Body of pancreas (tissue), 4 donors: ENCODE measurements around the gene MTR. TPM values are rescaled to one million over a fixed set of nuclear protein-coding genes. Genes with fewer than 3 reads are reported as not detected.

Experiments
- ATAC-seq: fragments of 150-250 bp; one replicate; pipeline ENCODE4 v1.9.1; 2016
- DNase-seq, 4 donors: peaks; one replicate each; pipeline ENCODE4 v3.0.0-alpha.2; 2019
- H3K27ac ChIP-seq, 4 donors: fragments of 200-600 bp; sonication (generic); 1 replicate in 3 of 4; 2 replicates in 1 of 4; pipeline versions ENCODE4 v1.5.1 to v1.6.1; 2016 to 2019; ENCODE audit warnings: mild to moderate bottlenecking in 1 of 4, mixed read lengths in 1 of 4, moderate library complexity in 1 of 4
- H3K27me3 ChIP-seq, 2 donors: fragments of 200-600 bp; sonication (generic); one replicate each; pipeline ENCODE4 v1.6.0; 2016; ENCODE audit warnings: mild to moderate bottlenecking in 1 of 2
- H3K36me3 ChIP-seq, 2 donors: fragments of 200-600 bp; sonication (generic); replicated peaks in 1 of 2; 2 replicates each; pipeline ENCODE4 v1.5.1; 2016; ENCODE audit warnings: low read depth in 2 of 2; ENCODE audit not compliant: insufficient read depth in 1 of 2
- H3K4me1 ChIP-seq: fragments of 200-600 bp; sonication (generic); one replicate; pipeline ENCODE4 v1.6.0; 2016
- H3K4me3 ChIP-seq, 2 donors: fragments of 200-600 bp; sonication (generic); 1 replicate in 1 of 2; 2 replicates in 1 of 2; pipeline ENCODE4 v1.5.1; 2016 to 2019
- H3K9me3 ChIP-seq, 3 donors: fragments of 200-600 bp; sonication (generic); 1 replicate in 2 of 3; 2 replicates in 1 of 3; pipeline ENCODE4 v1.5.1; 2016
- POLR2A ChIP-seq, 3 donors: fragments of 450-650 bp; IDR thresholded peaks; one replicate each; pipeline ENCODE4 v1.6.1; 2016; ENCODE audit warnings: antibody characterized with exemption in 3 of 3, mild to moderate bottlenecking in 2 of 3
- WGBS, 2 donors: methylation state at CpG; one replicate each; pipeline ENCODE4 v1.1.5; 2017; 5-methylcytosine and 5-hydroxymethylcytosine counted together
- intact Hi-C: fragments of 100-400 bp; cut with DNase I; formaldehyde crosslinking; loops from one replicate; pipeline ENCODE4 v1.15.1; 2023
- total RNA-seq, 2 donors: library from RNA; depleted of rRNA; stranded (reverse); fragments of >200 nt; gene quantifications; one replicate each; pipeline ENCODE4 v1.1.0, GENCODE V29; 2016
- TF ChIP-seq, protein P1 (sequence below), 7 experiments: fragments of 450-650 bp in 4 of 7; fragments of 200-600 bp in 3 of 7; sonication (generic) in 3 of 7; IDR thresholded peaks; one replicate each; pipeline ENCODE4 v1.5.1; 2016 to 2019; ENCODE audit warnings: antibody characterized with exemption in 7 of 7

MTR gene
- total RNA-seq, 2 donors from 2014 or later: 26.7 to 29.8 TPM

DNA sequence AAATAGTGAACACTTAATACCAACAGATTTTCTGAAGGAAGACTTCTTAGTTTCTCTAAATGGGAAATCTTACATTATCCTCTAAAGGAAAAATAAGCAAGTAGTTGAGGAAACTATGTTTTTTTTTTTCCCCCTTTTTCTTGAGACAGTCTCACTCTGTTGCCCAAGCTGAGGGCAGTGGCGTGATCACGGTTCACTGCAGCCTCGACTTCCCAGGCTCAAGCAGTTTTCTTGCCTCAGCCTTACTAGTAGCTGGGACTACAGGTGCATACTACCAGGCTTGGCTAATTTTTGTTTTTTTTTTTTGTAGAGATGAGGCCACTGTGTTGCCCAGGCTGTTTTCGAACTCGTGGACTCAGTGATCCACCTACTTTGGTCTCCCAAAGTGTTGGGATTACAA, 3.9 kb downstream of the MTR start:
- DNase-seq (no peak), ATAC-seq (no peak)
- TF ChIP-seq POLR2A (IDR thresholded peaks at IDR 0.05): no peak
- TF ChIP-seq, protein P1, sequence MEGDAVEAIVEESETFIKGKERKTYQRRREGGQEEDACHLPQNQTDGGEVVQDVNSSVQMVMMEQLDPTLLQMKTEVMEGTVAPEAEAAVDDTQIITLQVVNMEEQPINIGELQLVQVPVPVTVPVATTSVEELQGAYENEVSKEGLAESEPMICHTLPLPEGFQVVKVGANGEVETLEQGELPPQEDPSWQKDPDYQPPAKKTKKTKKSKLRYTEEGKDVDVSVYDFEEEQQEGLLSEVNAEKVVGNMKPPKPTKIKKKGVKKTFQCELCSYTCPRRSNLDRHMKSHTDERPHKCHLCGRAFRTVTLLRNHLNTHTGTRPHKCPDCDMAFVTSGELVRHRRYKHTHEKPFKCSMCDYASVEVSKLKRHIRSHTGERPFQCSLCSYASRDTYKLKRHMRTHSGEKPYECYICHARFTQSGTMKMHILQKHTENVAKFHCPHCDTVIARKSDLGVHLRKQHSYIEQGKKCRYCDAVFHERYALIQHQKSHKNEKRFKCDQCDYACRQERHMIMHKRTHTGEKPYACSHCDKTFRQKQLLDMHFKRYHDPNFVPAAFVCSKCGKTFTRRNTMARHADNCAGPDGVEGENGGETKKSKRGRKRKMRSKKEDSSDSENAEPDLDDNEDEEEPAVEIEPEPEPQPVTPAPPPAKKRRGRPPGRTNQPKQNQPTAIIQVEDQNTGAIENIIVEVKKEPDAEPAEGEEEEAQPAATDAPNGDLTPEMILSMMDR (IDR thresholded peaks at IDR 0.05): no peak
- Histone ChIP-seq H3K9me3 (no peaks in the 10 kb centered on the region), H3K36me3 (no peaks in the 10 kb centered on the region), H3K4me1 (peaks cover 51% of the 10 kb centered on the region), H3K27ac (no peak overlapping the region), H3K4me3 (no peak overlapping the region), H3K27me3 (no peaks in the 10 kb centered on the region)
- 92 to 97% methylated on average over 5 of the region's 5 CpGs for WGBS, 2 donors
- intact Hi-C loops: no loop called here

DNA sequence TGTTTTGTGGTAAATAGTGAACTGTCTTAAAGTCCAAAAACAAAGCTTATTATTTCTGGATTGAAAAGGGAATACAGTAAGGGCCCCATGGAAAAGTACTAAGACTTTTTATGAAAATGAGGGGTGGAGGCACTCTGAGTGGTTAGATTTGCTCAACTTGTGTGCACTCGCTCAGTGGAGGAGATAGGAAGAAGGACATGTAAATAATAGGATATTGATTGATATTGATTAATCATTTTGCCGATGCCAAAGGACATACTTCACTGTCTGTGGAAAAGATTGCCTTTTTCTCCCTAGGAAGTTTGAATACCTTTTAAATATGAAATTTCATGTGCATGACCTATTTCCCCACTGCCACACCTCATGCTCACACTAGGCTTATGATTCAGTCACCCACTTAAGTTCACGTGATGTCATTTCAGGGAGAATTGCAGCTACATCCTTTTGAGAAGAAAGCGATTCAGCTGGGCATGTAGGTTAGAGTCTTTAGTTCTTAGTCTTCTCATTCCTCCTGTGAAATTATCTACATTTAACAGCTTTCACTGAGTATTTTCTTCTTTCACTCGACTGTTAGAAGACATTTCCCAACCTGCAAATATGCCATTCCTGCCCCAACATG, 5.0 kb downstream of the MTR start:
- H3K36me3 ChIP-seq: no peaks in the 10 kb centered on the region
- peak overlapping the region in 2 of 4 donors; percentile 5 to 30 for H3K27ac ChIP-seq
- peaks cover 47% of the 10 kb centered on the region for H3K4me1 ChIP-seq
- 29 to 42% methylated on average over 5 of the region's 5 CpGs for WGBS, 2 donors
- no peak for ATAC-seq
- intact Hi-C loops: no loop called here
- no peak for DNase-seq
- no peak overlapping the region for H3K4me3 ChIP-seq
- no peaks in the 10 kb centered on the region for H3K27me3 ChIP-seq
- H3K9me3 ChIP-seq: no peaks in the 10 kb centered on the region
- TF ChIP-seq, protein P1 (IDR thresholded peaks at IDR 0.05): no peak
- no peak for TF ChIP-seq POLR2A (IDR thresholded peaks at IDR 0.05)

DNA sequence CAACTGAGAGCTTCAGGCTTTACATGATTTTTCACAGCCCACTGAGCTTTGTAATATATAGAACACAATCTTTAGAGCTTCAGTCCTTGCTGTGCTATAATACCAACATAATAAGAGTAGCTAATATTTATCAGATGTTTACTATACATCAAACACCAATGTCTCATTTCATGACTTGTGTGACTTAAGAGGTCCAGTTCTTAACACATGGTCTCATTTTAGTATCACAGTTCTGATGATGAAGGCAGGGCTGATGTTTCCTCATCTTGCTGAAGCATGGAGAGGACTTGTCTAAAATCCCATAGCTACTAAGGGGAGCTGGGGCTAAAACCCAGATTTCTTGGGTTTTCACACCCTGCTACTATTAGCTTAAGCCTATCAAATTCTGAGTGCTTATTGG, 5.5 kb downstream of the MTR start:
- no peak for ATAC-seq
- H3K27me3 ChIP-seq: no peaks in the 10 kb centered on the region
- H3K4me1 ChIP-seq: peaks cover 52% of the 10 kb centered on the region
- no peak overlapping the region for H3K4me3 ChIP-seq
- DNase-seq: no peak
- TF ChIP-seq, protein P1 (IDR thresholded peaks at IDR 0.05): no peak
- no peak for TF ChIP-seq POLR2A (IDR thresholded peaks at IDR 0.05)
- H3K36me3 ChIP-seq: no peaks in the 10 kb centered on the region
- peak overlapping the region in 2 of 4 donors; percentile 5 to 30 for H3K27ac ChIP-seq
- intact Hi-C loops: no loop called here
- H3K9me3 ChIP-seq: no peaks in the 10 kb centered on the region

DNA sequence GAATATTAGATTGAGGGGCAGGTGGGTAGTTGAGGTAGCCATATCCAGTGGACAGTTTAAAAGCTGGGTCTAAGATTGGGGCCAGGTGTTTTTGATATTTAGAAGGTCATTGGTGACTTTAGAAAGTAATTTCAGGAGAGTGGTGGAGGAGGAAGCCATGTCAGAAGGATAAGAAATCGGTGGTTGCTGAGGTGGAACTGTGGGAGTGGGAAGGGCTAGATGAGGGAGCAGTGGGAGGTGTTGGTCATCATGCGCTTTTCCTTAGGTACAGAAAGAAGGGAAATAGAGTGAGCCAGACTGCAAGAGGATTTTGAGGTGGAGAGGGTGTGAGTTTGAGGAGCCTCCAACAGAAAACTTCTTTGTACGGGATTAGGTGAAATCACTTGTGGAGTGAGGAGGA, 7.2 kb downstream of the MTR start:
- H3K4me1 ChIP-seq: peaks cover 56% of the 10 kb centered on the region
- H3K9me3 ChIP-seq: no peaks in the 10 kb centered on the region
- H3K4me3 ChIP-seq: no peak overlapping the region
- DNase-seq (no peak), ATAC-seq (no peak)
- intact Hi-C loops: no loop called here
- H3K27me3 ChIP-seq: no peaks in the 10 kb centered on the region
- WGBS, 2 donors: 78 to 80% methylated on average over 2 to 3 of the region's 3 CpGs
- no peak overlapping the region for H3K27ac ChIP-seq
- H3K36me3 ChIP-seq: no peaks in the 10 kb centered on the region
- no peak for TF ChIP-seq POLR2A (IDR thresholded peaks at IDR 0.05)
- TF ChIP-seq, protein P1 (IDR thresholded peaks at IDR 0.05): no peak

- TF ChIP-seq, protein P1 (IDR thresholded peaks at IDR 0.05): no peak
- no peak for TF ChIP-seq POLR2A (IDR thresholded peaks at IDR 0.05)
- H3K9me3 ChIP-seq: no peaks in the 10 kb centered on the region
- H3K27me3 ChIP-seq: no peaks in the 10 kb centered on the region
- no peak overlapping the region for H3K27ac ChIP-seq
- WGBS, 2 donors: 85 to 92% methylated on average over 2 of the region's 2 CpGs
- DNase-seq (no peak), ATAC-seq (no peak)
- no peaks in the 10 kb centered on the region for H3K36me3 ChIP-seq
- no peak overlapping the region for H3K4me3 ChIP-seq
- H3K4me1 ChIP-seq: peaks cover 51% of the 10 kb centered on the region
- intact Hi-C loops: no loop called here
Observed at GRCh38 chr1:236806634-236807033, 11.5 kb downstream of the MTR start.
